Measurements from ENCODE around the gene EML4. TPM values are rescaled to one million over a fixed set of nuclear protein-coding genes. Genes with fewer than 3 reads are reported as not detected.

Gene EML4
- total and polyA plus RNA-seq, 2 of the 13 experiments (the other 11 are each of a cell fraction or from before 2014, with no cell fraction given) = 243 to 476 TPM

DNA sequence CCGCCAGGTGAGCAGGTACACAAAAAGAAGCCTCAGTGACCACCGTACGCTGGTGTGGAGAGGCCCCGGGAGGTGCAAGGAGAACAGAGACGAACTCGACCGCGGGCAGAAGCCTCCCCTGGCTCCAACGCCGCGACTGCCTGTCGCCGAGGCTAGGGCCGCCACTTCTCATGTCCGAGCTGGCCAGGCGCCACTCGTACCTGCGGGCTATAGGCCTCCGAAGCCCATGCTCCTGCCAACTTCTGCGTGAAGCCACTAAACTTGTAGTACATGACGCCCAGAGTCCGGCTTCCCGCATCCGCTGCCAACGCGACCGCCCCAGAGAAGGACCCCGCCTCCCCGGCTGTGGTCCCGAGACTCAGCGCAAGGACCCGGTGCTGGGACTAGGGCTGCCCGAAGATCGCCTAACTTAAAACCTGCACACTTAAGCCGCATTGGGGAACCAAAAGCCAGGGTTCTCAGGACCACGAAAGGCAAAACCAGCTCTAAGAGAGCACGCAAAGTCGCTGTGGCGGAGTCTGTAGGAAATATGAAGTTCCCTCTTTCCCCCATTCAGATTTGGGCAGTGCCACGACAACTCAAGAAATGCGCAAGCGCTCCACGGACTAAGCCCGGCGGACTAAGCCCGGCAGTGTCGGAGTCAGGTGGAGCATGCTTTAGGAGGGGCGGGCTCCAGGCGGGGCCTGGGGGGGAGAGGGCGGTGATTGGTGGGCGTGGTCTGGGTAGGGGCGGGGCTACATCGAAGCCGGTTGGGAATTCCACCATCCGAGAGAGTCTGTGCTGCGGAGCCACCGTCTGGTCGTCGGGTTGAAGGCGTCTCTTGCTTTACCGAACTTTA is 192.0 kb downstream of the EML4 start, which contains the start of gene COX7A2L (continued):
- TF ChIP-seq ZNF234 (CRISPR knock-in tag; conservative IDR thresholded peaks at IDR 0.05) (no peak), ADNP (CRISPR knock-in tag; IDR thresholded peaks at IDR 0.05) (no peak), NR1H2 (CRISPR knock-in tag; IDR thresholded peaks at IDR 0.05; ENCODE audit: borderline replicate concordance, low read depth) (no peak), CC2D1A (CRISPR knock-in tag; IDR thresholded peaks at IDR 0.05) (no peak), ZNF121 (CRISPR knock-in tag; IDR thresholded peaks at IDR 0.05) (no peak), ZNF569 (CRISPR knock-in tag; IDR thresholded peaks at IDR 0.05; ENCODE audit: borderline replicate concordance) (no peak), KAT2B (IDR thresholded peaks at IDR 0.05; ENCODE audit: borderline replicate concordance, low read depth, low read length) (no peak), SOX5 (CRISPR knock-in tag; IDR thresholded peaks at IDR 0.05; ENCODE audit: borderline replicate concordance) (peak; percentile 55), ZNF343 (CRISPR knock-in tag; IDR thresholded peaks at IDR 0.05) (no peak), ELF3 (CRISPR knock-in tag; IDR thresholded peaks at IDR 0.05) (peak; percentile 49; the same call in 1 of the 2 replicates), EP300 (IDR thresholded peaks at IDR 0.05; ENCODE audit: low read depth in 2 of 2, low read length in 2 of 2) (no peak), EP300 (CRISPR knock-in tag; IDR thresholded peaks at IDR 0.05; ENCODE audit: borderline replicate concordance) (peak; percentile 20; the same call in 1 of the 2 replicates), YY1 (IDR thresholded peaks at IDR 0.05; ENCODE audit: insufficient read depth, insufficient replicate concordance, low read depth, low read length) (peak; percentile 5), ZC3H13 (CRISPR knock-in tag; IDR thresholded peaks at IDR 0.05) (no peak), SKIL (CRISPR knock-in tag; IDR thresholded peaks at IDR 0.05; ENCODE audit: borderline replicate concordance) (no peak), GTF2F1 (IDR thresholded peaks at IDR 0.05; ENCODE audit: low read length) (peak; percentile 35; the same call in 1 of the 2 replicates)
- TF ChIP-seq, protein P1, sequence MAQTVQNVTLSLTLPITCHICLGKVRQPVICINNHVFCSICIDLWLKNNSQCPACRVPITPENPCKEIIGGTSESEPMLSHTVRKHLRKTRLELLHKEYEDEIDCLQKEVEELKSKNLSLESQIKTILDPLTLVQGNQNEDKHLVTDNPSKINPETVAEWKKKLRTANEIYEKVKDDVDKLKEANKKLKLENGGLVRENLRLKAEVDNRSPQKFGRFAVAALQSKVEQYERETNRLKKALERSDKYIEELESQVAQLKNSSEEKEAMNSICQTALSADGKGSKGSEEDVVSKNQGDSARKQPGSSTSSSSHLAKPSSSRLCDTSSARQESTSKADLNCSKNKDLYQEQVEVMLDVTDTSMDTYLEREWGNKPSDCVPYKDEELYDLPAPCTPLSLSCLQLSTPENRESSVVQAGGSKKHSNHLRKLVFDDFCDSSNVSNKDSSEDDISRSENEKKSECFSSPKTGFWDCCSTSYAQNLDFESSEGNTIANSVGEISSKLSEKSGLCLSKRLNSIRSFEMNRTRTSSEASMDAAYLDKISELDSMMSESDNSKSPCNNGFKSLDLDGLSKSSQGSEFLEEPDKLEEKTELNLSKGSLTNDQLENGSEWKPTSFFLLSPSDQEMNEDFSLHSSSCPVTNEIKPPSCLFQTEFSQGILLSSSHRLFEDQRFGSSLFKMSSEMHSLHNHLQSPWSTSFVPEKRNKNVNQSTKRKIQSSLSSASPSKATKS (CRISPR knock-in tag; IDR thresholded peaks at IDR 0.05) = no peak
- TF ChIP-seq, protein P2, sequence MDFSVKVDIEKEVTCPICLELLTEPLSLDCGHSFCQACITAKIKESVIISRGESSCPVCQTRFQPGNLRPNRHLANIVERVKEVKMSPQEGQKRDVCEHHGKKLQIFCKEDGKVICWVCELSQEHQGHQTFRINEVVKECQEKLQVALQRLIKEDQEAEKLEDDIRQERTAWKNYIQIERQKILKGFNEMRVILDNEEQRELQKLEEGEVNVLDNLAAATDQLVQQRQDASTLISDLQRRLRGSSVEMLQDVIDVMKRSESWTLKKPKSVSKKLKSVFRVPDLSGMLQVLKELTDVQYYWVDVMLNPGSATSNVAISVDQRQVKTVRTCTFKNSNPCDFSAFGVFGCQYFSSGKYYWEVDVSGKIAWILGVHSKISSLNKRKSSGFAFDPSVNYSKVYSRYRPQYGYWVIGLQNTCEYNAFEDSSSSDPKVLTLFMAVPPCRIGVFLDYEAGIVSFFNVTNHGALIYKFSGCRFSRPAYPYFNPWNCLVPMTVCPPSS (IDR thresholded peaks at IDR 0.05) = no peak
- TF ChIP-seq, protein P3, sequence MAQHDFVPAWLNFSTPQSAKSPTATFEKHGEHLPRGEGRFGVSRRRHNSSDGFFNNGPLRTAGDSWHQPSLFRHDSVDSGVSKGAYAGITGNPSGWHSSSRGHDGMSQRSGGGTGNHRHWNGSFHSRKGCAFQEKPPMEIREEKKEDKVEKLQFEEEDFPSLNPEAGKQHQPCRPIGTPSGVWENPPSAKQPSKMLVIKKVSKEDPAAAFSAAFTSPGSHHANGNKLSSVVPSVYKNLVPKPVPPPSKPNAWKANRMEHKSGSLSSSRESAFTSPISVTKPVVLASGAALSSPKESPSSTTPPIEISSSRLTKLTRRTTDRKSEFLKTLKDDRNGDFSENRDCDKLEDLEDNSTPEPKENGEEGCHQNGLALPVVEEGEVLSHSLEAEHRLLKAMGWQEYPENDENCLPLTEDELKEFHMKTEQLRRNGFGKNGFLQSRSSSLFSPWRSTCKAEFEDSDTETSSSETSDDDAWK (CRISPR knock-in tag; IDR thresholded peaks at IDR 0.05) = no peak
- TF ChIP-seq, protein P4, sequence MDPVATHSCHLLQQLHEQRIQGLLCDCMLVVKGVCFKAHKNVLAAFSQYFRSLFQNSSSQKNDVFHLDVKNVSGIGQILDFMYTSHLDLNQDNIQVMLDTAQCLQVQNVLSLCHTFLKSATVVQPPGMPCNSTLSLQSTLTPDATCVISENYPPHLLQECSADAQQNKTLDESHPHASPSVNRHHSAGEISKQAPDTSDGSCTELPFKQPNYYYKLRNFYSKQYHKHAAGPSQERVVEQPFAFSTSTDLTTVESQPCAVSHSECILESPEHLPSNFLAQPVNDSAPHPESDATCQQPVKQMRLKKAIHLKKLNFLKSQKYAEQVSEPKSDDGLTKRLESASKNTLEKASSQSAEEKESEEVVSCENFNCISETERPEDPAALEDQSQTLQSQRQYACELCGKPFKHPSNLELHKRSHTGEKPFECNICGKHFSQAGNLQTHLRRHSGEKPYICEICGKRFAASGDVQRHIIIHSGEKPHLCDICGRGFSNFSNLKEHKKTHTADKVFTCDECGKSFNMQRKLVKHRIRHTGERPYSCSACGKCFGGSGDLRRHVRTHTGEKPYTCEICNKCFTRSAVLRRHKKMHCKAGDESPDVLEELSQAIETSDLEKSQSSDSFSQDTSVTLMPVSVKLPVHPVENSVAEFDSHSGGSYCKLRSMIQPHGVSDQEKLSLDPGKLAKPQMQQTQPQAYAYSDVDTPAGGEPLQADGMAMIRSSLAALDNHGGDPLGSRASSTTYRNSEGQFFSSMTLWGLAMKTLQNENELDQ (CRISPR knock-in tag; IDR thresholded peaks at IDR 0.05; ENCODE audit: borderline replicate concordance) = no peak

Measured in HepG2 (cell line).